Measurements from ENCODE around the gene IL1F10.

The IL1F10 gene

DNA sequence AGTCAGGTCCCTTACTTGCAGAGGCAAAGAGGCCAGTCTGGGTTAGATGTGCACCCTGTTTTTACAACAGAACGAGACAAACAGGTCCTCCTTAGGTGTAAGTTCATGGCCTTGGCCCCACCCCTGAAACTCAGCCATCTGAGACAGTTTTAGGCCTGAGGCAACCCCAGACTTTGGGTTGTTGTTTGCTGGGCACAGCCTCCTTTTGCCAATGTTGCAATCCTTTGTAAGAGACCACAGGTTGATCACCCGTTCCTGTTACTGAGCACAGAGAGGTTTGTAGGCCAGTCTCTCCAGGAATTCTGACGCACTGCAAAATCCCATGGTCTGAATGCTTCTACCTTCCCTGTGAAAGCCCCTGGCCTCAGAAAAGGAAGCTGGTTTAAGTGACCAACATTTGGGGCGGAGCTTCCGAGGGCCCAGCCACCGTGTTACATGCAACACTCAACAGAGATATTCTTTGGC, 44.1 kb downstream of the IL1F10 start:
- DNase-seq (ENCODE audit: low read depth in 3 of 3, low spot score in 1 of 3) = no peak

DNA sequence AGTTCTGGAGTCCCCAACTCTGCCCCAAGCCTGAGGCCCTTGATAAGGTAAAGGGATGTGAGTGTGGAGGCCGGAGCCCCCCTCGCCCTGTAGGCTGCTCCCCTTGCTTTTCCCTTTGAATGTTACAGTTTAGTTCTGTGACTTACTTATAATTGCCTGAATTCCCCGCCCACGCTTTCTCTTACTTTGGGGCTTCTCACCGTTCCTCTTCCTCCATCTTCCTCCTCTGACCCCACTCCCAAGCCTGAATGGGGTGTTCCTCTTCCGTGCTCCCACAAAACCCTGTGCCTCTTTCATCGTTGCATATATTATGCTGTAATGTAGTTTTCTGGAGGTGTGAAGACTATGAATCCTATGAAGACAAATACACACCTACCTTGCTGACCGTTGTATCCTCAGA, 44.7 kb downstream of the IL1F10 start:
- no peak for DNase-seq (ENCODE audit: low read depth in 3 of 3, low spot score in 1 of 3)

DNA sequence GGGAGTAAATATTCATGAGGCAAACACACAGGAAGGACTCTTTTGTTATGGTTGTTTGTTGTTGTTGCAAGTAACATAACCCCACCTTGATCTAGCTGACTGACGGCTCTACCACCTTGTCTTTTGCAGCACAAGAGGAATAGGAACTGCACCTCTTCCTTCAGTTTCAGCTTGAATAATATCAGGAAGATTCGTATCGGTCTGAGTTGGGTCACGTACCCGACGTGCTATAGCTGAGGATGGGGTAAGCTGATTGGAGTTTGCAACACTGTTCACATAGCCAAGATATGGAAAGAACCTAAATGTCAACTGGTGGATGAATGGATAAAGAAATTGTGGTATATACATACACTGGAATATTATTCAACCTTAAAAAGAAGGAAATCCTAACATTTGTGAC, 45.1 kb downstream of the IL1F10 start:
- no peak for DNase-seq (ENCODE audit: low read depth in 3 of 3, low spot score in 1 of 3)

- no peak for DNase-seq (ENCODE audit: low read depth in 3 of 3, low spot score in 1 of 3)
Measured at GRCh38 chr2:113113807-113114206, 46.0 kb downstream of the IL1F10 start.

DNA sequence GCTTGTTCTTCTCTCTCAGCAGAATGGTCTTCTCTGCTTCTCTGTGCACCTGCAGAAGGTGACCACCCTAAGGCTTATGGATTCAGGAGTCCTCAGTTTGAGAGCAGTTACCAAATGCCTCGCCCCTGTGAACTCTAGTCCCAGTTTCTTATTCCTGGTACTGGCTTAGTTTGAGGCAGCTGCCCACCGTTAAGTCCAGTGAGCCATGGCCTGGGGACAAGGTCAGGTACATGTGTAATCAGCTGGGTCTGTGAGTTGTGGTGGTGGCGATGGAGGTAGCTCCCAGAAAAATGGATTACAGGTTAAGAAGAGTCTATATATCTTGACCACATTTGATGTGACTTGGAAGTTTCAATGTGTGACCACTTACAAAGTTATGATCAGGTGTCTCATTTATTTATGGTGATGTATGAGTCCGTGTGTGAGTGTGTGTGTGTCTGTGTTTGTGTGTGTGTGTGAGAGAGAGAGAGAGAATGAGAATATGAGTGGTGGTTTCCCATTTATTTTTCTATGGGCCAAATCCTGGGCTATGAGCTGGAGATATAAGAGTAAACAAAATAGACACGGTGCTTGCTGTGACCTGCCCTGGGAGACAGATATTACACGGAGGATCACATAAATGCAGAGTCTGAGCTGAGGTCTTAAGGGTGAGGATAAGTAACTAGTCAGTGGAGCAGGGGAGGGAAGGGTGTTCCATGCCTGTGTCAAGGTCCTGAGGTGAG, 46.6 kb downstream of the IL1F10 start:
- no peak for DNase-seq (ENCODE audit: low read depth in 3 of 3, low spot score in 1 of 3)

DNA sequence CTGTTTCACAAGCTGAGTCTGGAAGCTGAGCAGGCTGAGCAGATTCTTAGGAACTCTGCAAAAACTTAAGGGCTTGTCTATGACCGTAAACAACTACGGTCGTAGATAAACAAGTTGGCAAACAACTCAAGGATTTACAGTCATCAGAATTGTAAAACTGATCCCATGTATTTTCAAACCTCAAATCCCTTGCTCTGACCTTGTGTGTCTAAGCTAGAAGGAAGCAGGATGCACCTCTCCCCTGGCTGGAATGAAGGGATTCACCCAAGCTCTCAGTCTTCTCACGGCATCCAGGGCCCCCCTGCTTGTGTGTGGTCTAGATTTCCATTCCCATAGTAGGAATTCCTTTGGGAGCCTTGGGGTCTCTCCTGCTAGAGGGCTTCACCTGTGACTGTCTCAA, 47.2 kb downstream of the IL1F10 start:
- no peak for DNase-seq (ENCODE audit: low read depth in 3 of 3, low spot score in 1 of 3)

DNA sequence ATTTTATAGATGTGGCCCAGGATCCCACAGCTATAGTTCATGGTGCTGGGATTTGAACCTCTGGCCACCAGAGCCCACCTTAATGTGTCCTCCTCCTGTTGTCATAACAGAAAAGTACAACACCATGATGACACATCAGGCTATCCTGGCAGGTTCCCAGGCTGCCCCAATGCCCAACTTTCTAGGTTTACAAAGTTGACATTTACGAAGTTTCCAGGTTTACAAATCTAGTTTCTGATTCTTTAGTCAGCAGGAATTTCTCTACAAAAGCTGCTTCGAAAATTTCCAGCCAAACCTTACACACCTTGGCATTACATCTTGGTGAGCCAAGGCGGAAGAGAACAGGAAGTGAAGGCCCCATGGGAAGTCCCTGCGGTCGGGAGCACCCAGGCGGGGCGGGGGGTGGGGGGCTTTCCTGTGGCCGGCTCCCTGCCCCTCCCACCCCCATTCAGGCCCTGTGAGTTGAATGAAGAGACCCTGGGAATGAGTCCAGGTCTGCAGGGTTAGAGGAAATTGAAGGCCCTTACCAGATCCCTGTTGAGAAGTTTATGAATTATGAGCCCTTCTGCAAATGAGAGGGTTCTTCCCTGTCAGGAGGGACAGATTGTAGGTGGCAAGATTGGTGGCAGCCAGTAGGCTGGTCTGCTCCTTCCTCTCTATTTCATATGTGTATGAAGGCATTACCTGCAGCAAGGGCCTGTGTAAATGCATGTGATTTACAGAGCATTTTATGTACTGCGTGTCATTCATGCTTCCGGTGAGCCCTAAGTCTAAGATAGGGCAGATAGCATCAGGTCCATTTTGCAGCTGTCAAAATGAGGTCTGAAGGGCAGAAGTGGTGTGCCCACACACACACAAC, 48.6 kb downstream of the IL1F10 start:
- no peak for DNase-seq (ENCODE audit: low read depth in 3 of 3, low spot score in 1 of 3)

DNA sequence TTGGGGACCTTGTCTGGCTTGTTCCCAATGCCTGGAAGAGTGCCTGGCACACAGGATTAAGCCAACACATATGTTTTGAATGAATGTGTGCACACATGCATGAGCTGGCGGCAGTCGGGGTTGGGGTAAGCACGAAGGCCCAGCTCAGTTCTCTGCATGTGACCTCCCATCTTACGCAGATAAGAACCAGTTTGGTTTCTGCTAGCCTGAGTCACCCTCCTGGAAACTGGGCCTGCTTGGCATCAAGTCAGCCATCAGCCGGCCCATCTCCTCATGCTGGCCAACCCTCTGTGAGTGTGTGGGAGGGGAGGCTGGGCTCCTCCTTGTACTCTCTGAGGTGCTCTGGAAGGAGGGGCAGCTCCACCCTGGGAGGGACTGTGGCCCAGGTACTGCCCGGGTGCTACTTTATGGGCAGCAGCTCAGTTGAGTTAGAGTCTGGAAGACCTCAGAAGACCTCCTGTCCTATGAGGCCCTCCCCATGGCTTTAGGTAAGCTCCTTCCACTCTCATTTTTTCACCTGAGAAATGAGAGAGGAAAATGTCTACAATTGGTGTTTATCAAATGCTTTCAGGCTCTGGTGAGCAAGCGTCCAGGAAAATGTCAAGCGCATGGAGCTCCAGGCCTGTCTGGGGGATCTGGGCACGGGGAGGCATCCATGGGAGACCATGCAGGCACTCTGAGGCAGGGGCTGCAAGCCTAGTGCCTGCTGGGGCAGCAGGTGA, 49.9 kb downstream of the IL1F10 start:
- DNase-seq (ENCODE audit: low read depth in 3 of 3, low spot score in 1 of 3) = no peak

DNA sequence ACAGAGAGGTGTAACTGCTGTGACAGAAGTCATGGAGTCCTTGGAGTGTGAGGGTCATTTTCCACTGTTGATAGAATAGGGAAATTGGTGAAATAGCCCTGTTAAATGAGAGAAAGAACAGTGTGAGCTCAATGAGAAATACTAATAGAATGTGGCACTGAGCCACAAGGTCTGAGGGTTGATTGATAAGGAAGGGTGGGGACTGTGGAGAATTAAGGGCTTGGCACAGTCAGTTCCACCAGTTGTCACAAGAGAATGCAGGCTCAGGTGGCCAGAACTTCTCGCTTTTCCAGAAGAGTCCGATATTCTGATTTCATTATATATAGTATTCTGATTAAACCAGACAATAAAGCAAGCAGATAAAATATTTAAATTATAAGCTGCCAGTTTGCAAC, 50.5 kb downstream of the IL1F10 start:
- no peak for DNase-seq (ENCODE audit: low read depth in 3 of 3, low spot score in 1 of 3)

- DNase-seq (ENCODE audit: low read depth in 3 of 3, low spot score in 1 of 3) = no peak
Measured at GRCh38 chr2:113119111-113119510, 51.3 kb downstream of the IL1F10 start.

DNA sequence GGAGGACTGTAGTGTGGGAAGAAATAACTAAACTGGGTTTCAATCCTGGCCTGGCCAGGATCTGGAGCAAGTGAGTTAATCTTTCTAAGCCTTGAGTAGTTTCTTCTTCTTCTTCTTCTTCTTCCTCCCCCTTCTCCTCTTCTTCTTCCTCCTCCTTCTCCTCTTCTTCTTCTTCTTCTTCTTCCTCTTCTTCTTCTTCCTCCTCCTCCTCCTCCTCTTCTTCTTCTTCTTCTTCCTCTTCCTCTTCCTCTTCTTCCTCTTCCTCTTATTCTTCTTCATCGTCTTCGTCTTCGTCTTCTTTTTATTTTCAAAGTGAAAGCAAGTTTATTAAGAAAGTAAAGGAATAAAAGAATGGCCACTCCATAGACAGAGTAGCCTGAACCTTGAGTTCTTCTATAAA, 53.1 kb downstream of the IL1F10 start:
- no peak for DNase-seq (ENCODE audit: low read depth in 3 of 3, low spot score in 1 of 3)

DNA sequence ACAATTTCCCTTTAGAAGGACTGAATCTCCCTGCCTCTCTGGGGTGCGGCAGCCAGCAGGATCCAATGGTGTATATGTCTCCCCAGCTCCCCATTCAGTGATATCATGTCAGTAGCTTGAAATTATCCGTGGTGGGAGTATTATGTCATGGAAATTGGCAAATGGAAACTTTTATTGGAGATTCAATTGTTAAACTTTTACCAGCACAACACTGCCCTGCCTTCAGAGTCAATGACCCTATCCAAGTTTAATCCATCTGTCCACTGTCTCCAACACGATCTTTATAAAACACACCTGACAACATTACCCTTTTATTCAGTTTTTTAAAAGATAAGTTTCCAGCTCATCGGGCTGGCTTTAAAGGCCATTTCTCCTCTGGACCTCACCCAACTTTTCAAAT, 54.6 kb downstream of the IL1F10 start:
- DNase-seq (ENCODE audit: low read depth in 3 of 3, low spot score in 1 of 3) = no peak

GRCh38 chr2:113123726-113124125, 56.0 kb downstream of the IL1F10 start:
- no peak for DNase-seq (ENCODE audit: low read depth in 3 of 3, low spot score in 1 of 3)

DNA sequence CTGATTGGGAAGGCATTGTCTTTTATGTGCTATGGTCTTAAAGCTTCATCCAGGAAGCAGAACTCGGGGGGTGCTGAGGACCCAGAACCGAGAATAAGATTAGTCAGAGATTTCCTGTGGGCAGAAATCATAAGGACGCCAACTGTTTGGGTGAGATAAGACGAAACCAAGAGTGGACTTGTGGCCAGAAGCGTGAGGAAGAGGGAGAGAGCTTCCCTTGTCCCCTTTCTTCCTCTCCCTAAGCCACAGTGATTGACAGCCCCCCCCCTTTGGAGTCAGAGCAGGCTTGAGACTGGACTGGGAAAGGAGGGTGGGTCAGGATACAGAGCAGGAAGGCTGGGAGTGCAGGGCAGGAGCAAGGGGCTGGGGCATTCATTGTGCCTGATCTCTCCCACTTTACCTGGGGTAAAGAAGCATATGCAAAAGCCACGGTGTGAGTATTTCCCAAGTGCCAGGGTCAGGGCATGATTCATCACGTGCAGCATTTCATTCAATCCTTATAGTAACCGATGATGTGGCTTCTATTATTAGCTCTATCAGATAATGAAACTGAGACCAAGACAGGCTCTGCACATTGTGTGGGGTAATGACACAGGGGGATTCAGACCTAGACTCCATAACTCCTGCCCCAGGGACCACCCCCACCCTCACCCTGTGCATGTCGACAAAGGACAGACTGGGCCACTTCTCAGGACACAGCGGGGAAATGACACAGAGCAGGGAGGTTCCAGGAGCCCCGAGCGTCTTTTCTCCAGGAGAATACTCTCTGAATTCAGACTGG, 56.6 kb downstream of the IL1F10 start:
- no peak for DNase-seq (ENCODE audit: low read depth in 3 of 3, low spot score in 1 of 3)
